GM23338 (cell line): ENCODE measurements around the gene SMPDL3B. TPM values are rescaled to one million over a fixed set of nuclear protein-coding genes. Genes with fewer than 3 reads are reported as not detected.

ENCODE experiments used
- ATAC-seq: fragments of 200-7000 bp; cut with Tn5 transposase; 3 replicates; pipeline ENCODE4 v1.9.1; 2020
- DNase-seq: peaks from one replicate; pipeline ENCODE4 v3.0.0-alpha.2; 2015; ENCODE audit warnings: low spot score
- H2AFZ ChIP-seq: fragments of 200-600 bp; sonication (generic); 2 replicates; pipeline ENCODE4 v1.8.0; 2016; ENCODE audit warnings: antibody characterized with exemption, mild to moderate bottlenecking, moderate library complexity
- H3F3A ChIP-seq: fragments of 200-600 bp; sonication (generic); replicated peaks from 2 replicates; pipeline ENCODE4 v1.8.0; 2017; ENCODE audit warnings: antibody characterized with exemption, mixed run types, low read depth
- H3K27ac ChIP-seq: fragments of 200-600 bp; sonication (generic); 2 replicates; pipeline ENCODE4 v1.6.1; 2016; ENCODE audit warnings: low read depth
- H3K27me3 ChIP-seq: fragments of 200-600 bp; sonication (generic); 2 replicates; pipeline ENCODE4 v1.8.0; 2016; ENCODE audit warnings: mild to moderate bottlenecking, mixed run types, moderate library complexity; ENCODE audit not compliant: insufficient read depth
- H3K36me3 ChIP-seq: fragments of 200-600 bp; sonication (generic); 2 replicates; pipeline ENCODE4 v1.8.0; 2016; ENCODE audit warnings: mild to moderate bottlenecking; ENCODE audit not compliant: insufficient read depth
- H3K4me1 ChIP-seq: fragments of 200-600 bp; sonication (generic); 2 replicates; pipeline ENCODE4 v1.8.0; 2016; ENCODE audit warnings: mild to moderate bottlenecking, moderate library complexity; ENCODE audit not compliant: insufficient read depth
- H3K4me2 ChIP-seq: fragments of 200-600 bp; sonication (generic); 2 replicates; pipeline ENCODE4 v1.7.1; 2017; ENCODE audit warnings: mixed run types
- H3K4me3 ChIP-seq: fragments of 200-600 bp; sonication (generic); 2 replicates; pipeline ENCODE4 v1.6.1; 2016; ENCODE audit warnings: mixed run types
- H3K79me2 ChIP-seq: fragments of 200-600 bp; sonication (generic); replicated peaks from 2 replicates; pipeline ENCODE4 v1.8.0; 2017; ENCODE audit warnings: mild to moderate bottlenecking; ENCODE audit not compliant: insufficient read depth
- H3K9me2 ChIP-seq: fragments of 200-600 bp; sonication (generic); 2 replicates; pipeline ENCODE4 v1.8.0; 2017; ENCODE audit not compliant: insufficient read depth
- H4K20me1 ChIP-seq: fragments of 200-600 bp; sonication (generic); replicated peaks from 2 replicates; pipeline ENCODE4 v1.8.0; 2017; ENCODE audit warnings: mild to moderate bottlenecking; ENCODE audit not compliant: insufficient read depth
- H3K27ac Mint-ChIP-seq: 2 replicates; pipeline ENCODE4 v1.8.0; 2020; ENCODE audit warnings: inconsistent platforms, mild to moderate bottlenecking, moderate library complexity, mixed read lengths
- H3K27me3 Mint-ChIP-seq: 3 replicates; pipeline ENCODE4 v1.8.0; 2022; ENCODE audit warnings: low read depth, mild to moderate bottlenecking, moderate library complexity, mixed read lengths, inconsistent platforms; ENCODE audit not compliant: insufficient read depth, poor library complexity
- H3K36me3 Mint-ChIP-seq: 3 replicates; pipeline ENCODE4 v1.8.0; 2021; ENCODE audit warnings: low read depth, mild to moderate bottlenecking, inconsistent platforms, moderate library complexity, mixed read lengths
- H3K4me1 Mint-ChIP-seq: 3 replicates; pipeline ENCODE4 v1.8.0; 2020; ENCODE audit warnings: mild to moderate bottlenecking, inconsistent platforms, mixed read lengths
- H3K4me3 Mint-ChIP-seq: 3 replicates; pipeline ENCODE4 v1.8.0; 2021; ENCODE audit warnings: moderate library complexity, mild to moderate bottlenecking, inconsistent platforms, mixed read lengths
- H3K9me3 Mint-ChIP-seq: 3 replicates; pipeline ENCODE4 v1.8.0; 2020; ENCODE audit warnings: moderate library complexity, mild to moderate bottlenecking, inconsistent platforms, mixed read lengths
- CREB1 ChIP-seq: fragments of 250-450 bp; sonication (Bioruptor Pico); IDR thresholded peaks from 2 replicates; pipeline ENCODE4 v1.5.0; 2020; ENCODE audit warnings: low read depth, mild to moderate bottlenecking, moderate library complexity
- CTCF ChIP-seq, 2 experiments: fragments of 200-600 bp in 1 of 2; sonication (generic) in 1 of 2; conservative IDR thresholded peaks; 2 replicates each; pipeline versions ENCODE4 v1.5.1 to v1.6.1; 2016 to 2017; ENCODE audit warnings: antibody characterized with exemption in 2 of 2, low read depth in 2 of 2, mild to moderate bottlenecking in 2 of 2, moderate library complexity in 1 of 2
- ETS1 ChIP-seq: IDR thresholded peaks from 2 replicates; pipeline ENCODE4 v1.6.1; 2016; ENCODE audit warnings: antibody characterized with exemption
- EZH2 ChIP-seq: fragments of 200-600 bp; sonication (generic); IDR thresholded peaks from one replicate; pipeline ENCODE4 v1.8.0; 2017; ENCODE audit warnings: antibody characterized with exemption, mild to moderate bottlenecking, low read depth; ENCODE audit not compliant: unreplicated experiment
- EZH2phosphoT487 ChIP-seq: fragments of 200-600 bp; sonication (generic); IDR thresholded peaks from one replicate; pipeline ENCODE4 v1.8.1; 2018; ENCODE audit warnings: antibody characterized with exemption; ENCODE audit not compliant: unreplicated experiment
- JUNB ChIP-seq: IDR thresholded peaks from one replicate; pipeline ENCODE4 v1.6.1; 2016; ENCODE audit warnings: antibody characterized with exemption; ENCODE audit not compliant: unreplicated experiment
- NANOG ChIP-seq: IDR thresholded peaks from 2 replicates; pipeline ENCODE4 v1.6.1; 2016; ENCODE audit warnings: antibody characterized with exemption, borderline replicate concordance
- POLR2AphosphoS5 ChIP-seq: IDR thresholded peaks from 2 replicates; pipeline ENCODE4 v1.6.1; 2016; ENCODE audit warnings: antibody characterized with exemption, low read depth
- REST ChIP-seq: IDR thresholded peaks from one replicate; pipeline ENCODE4 v1.6.1; 2018; ENCODE audit warnings: antibody characterized with exemption; ENCODE audit not compliant: unreplicated experiment
- STAT1 ChIP-seq: IDR thresholded peaks from one replicate; pipeline ENCODE4 v1.6.1; 2016; ENCODE audit warnings: antibody characterized with exemption; ENCODE audit not compliant: unreplicated experiment
- ZNF331 ChIP-seq: fragments of 250-450 bp; sonication (Bioruptor Pico); IDR thresholded peaks from 2 replicates; pipeline ENCODE4 v1.5.0; 2020; ENCODE audit warnings: low read depth, mild to moderate bottlenecking, moderate library complexity
- polyA plus RNA-seq: library from polyadenylated mRNA; unstranded; fragments of >200 nt; fragmentation: Nextera tagmentation; extraction: Ambion mirVana; gene quantifications from 2 replicates; pipeline ENCODE4 v1.2.1, GENCODE V29; 2016
- total RNA-seq: library from RNA; depleted of rRNA; stranded (reverse); fragments of >200 nt; shearing (Covaris generic); gene quantifications from 2 replicates; pipeline ENCODE4 v1.2.3, GENCODE V29; 2014

Gene SMPDL3B
- total and polyA plus RNA-seq, 2 experiments from 2014 or later = 39.5 to 83.1 TPM

GRCh38 chr1:27966402-27967105 is 31.8 kb downstream of the SMPDL3B start (continued):
- TF ChIP-seq CTCF (conservative IDR thresholded peaks at IDR 0.05; ENCODE audit: low read depth in 2 of 2) (no peak), JUNB (no peak), EZH2 (no peak), REST (no peak), EZH2phosphoT487 (no peak), STAT1 (no peak), ETS1 (no peak), NANOG (no peak), CREB1 (no peak), POLR2AphosphoS5 (no peak)

GRCh38 chr1:27967106-27967883 is 32.5 kb downstream of the SMPDL3B start:
- no peak for ATAC-seq
- Mint-ChIP-seq H3K27ac (no peak overlapping the region), H3K27me3 (peaks cover 8% of the 10 kb centered on the region), H3K9me3 (no peaks in the 10 kb centered on the region), H3K4me3 (no peak overlapping the region), H3K36me3 (peaks cover 6% of the 10 kb centered on the region; the same call in 2 of the 3 replicates), H3K4me1 (no peaks in the 10 kb centered on the region)
- Histone ChIP-seq H3K27ac (no peak overlapping the region), H4K20me1 (0 out of 2 replicates have a peak, but pooled peaks cover 4% of the 10 kb centered on the region), H3K27me3 (no peaks in the 10 kb centered on the region), H3K4me2 (no peak overlapping the region), H3K4me1 (no peaks in the 10 kb centered on the region), H3K4me3 (no peak overlapping the region), H3K79me2 (no peaks in the 10 kb centered on the region), H3K36me3 (no peaks in the 10 kb centered on the region; the same call in 1 of the 2 replicates), H3F3A (no peaks in the 10 kb centered on the region), H3K9me2 (no peaks in the 10 kb centered on the region), H2AFZ (no peak overlapping the region)
- DNase-seq = no peak
- TF ChIP-seq REST (no peak), ZNF331 (CRISPR knock-in tag) (no peak), ETS1 (no peak), POLR2AphosphoS5 (no peak), NANOG (no peak), EZH2phosphoT487 (no peak)
